RWPE2 (cell line): ENCODE measurements around the gene SOS1.

Source experiments
- ATAC-seq: fragments of 200-7000 bp; cut with Tn5 transposase; 3 replicates; pipeline ENCODE4 v1.9.1; 2021; ENCODE audit warnings: low read depth
- DNase-seq: peaks from one replicate; pipeline ENCODE4 v3.0.0-alpha.2; 2020; ENCODE audit warnings: low spot score
- H3K27ac ChIP-seq: fragments of 450-650 bp; 2 replicates; pipeline ENCODE4 v1.5.1; 2017; ENCODE audit warnings: mild to moderate bottlenecking; ENCODE audit not compliant: poor library complexity, severe bottlenecking
- H3K27me3 ChIP-seq: fragments of 250-450 bp; sonication (Bioruptor Pico); 2 replicates; pipeline ENCODE4 v1.5.1; 2021; ENCODE audit warnings: mild to moderate bottlenecking, moderate library complexity; ENCODE audit not compliant: insufficient read depth, poor library complexity, severe bottlenecking
- H3K36me3 ChIP-seq: fragments of 250-450 bp; sonication (Bioruptor Pico); 2 replicates; pipeline ENCODE4 v1.5.1; 2020; ENCODE audit warnings: low read depth, mild to moderate bottlenecking, moderate library complexity
- H3K4me1 ChIP-seq: fragments of 250-450 bp; sonication (Bioruptor Pico); 2 replicates; pipeline ENCODE4 v1.5.1; 2021; ENCODE audit warnings: mild to moderate bottlenecking, moderate library complexity; ENCODE audit not compliant: insufficient read depth, poor library complexity, severe bottlenecking
- H3K4me3 ChIP-seq: fragments of 250-450 bp; sonication (Bioruptor Pico); 2 replicates; pipeline ENCODE4 v1.5.1; 2021; ENCODE audit warnings: mild to moderate bottlenecking, moderate library complexity; ENCODE audit not compliant: severe bottlenecking
- H3K9me3 ChIP-seq: fragments of 250-450 bp; sonication (Bioruptor Pico); 2 replicates; pipeline ENCODE4 v1.5.1; 2021; ENCODE audit warnings: mild to moderate bottlenecking, moderate library complexity; ENCODE audit not compliant: severe bottlenecking
- CTCF ChIP-seq: fragments of 450-650 bp; IDR thresholded peaks from one replicate; pipeline ENCODE4 v1.5.1; 2017; ENCODE audit warnings: mild to moderate bottlenecking, moderate library complexity; ENCODE audit not compliant: poor library complexity, severe bottlenecking

Gene SOS1

GRCh38 chr2:39119732-39120520 is 925 bp downstream of the SOS1 start:
- no peaks in the 10 kb centered on the region for H3K9me3 ChIP-seq
- H3K27ac ChIP-seq, result peak overlapping the region; percentile 81
- peak overlapping the region; percentile 64 for H3K4me3 ChIP-seq
- H3K27me3 ChIP-seq, result no peaks in the 10 kb centered on the region
- H3K36me3 ChIP-seq, result 0 out of 2 replicates have a peak, but pooled peaks cover 2% of the 10 kb centered on the region
- DNase-seq, result no peak
- peaks cover 5% of the 10 kb centered on the region for H3K4me1 ChIP-seq
- ATAC-seq, result peak; percentile 31
- no peak for TF ChIP-seq CTCF

- H3K27ac ChIP-seq, result peak overlapping the region; percentile 81
- DNase-seq (no peak), ATAC-seq (no peak)
- H3K4me3 ChIP-seq, result peak overlapping the region; percentile 64
- no peaks in the 10 kb centered on the region for H3K9me3 ChIP-seq
- no peak for TF ChIP-seq CTCF
- H3K27me3 ChIP-seq, result no peaks in the 10 kb centered on the region
- H3K36me3 ChIP-seq, result 0 out of 2 replicates have a peak, but pooled peaks cover 2% of the 10 kb centered on the region
- peaks cover 5% of the 10 kb centered on the region for H3K4me1 ChIP-seq
Measured at GRCh38 chr2:39118786-39119499, 1.9 kb downstream of the SOS1 start.

GRCh38 chr2:39115556-39115955 is 5.3 kb downstream of the SOS1 start:
- DNase-seq (no peak), ATAC-seq (no peak)
- no peaks in the 10 kb centered on the region for H3K9me3 ChIP-seq
- TF ChIP-seq CTCF, result no peak
- H3K36me3 ChIP-seq, result 0 out of 2 replicates have a peak, but pooled peaks cover 2% of the 10 kb centered on the region
- H3K4me1 ChIP-seq, result no peaks in the 10 kb centered on the region
- H3K4me3 ChIP-seq, result no peak overlapping the region
- H3K27me3 ChIP-seq, result no peaks in the 10 kb centered on the region
- H3K27ac ChIP-seq, result no peak overlapping the region

- Histone ChIP-seq H3K4me3 (no peak overlapping the region), H3K27me3 (no peaks in the 10 kb centered on the region), H3K4me1 (peaks cover 4% of the 10 kb centered on the region), H3K9me3 (no peaks in the 10 kb centered on the region), H3K36me3 (peaks cover 4% of the 10 kb centered on the region; the same call in 1 of the 2 replicates), H3K27ac (no peak overlapping the region)
- DNase-seq (no peak), ATAC-seq (no peak)
- no peak for TF ChIP-seq CTCF
Measured at GRCh38 chr2:39114771-39115170, 6.1 kb downstream of the SOS1 start.

GRCh38 chr2:39109537-39109936 is 11.3 kb downstream of the SOS1 start:
- H3K36me3 ChIP-seq, result peaks cover 5% of the 10 kb centered on the region; the same call in 1 of the 2 replicates
- no peak for ATAC-seq

More at GRCh38 chr2:39109537-39109936, 11.3 kb downstream of the SOS1 start:
- H3K27ac ChIP-seq, result no peak overlapping the region
- no peak for TF ChIP-seq CTCF
- DNase-seq, result no peak
- peaks cover 4% of the 10 kb centered on the region for H3K4me1 ChIP-seq
- H3K27me3 ChIP-seq, result no peaks in the 10 kb centered on the region
- no peaks in the 10 kb centered on the region for H3K9me3 ChIP-seq
- no peak overlapping the region for H3K4me3 ChIP-seq
